ENCODE data around the gene CEP89.

CEP89 gene

DNA sequence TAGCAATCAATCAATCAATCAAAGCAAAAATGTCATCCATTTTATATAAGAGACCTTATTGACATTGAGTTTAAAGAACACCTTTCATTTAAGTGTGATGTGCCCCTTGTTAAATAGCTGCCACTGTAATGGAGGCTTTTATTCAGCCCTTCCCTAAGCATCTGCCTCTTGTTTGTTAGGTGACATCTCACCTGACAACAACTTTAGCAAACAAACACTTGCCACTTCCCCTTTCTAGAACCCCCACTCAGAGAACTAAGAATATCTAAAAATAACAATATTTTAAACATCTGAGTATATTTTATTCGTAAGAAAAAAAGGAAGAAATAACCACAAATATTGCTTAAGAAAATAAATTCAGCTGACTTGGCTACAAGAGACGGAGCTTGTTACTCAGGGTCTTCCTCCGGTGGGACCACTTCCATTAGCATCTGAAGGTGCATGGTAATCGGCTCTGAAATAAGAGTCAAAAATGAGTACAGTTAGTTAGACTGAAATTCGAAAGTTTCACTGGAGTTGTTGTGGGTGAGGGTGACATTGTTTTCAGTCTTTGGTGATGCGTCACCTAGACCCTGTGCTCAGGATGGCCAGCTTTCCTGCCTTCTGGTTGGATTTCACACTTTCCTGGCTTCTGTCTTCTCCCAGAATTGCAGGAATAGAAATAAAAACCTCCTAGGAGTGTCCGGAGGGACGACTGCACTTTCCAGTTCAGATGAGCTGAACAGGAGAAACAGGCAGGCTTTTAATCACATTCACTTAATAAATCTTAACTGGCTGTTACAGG lies 141.3 kb downstream of the CEP89 start:
- H3K4me3 ChIP-seq (ENCODE audit: low read length): no peak overlapping the region
- no peak for TF ChIP-seq ZNF274 (IDR thresholded peaks at IDR 0.05; ENCODE audit: low read depth, low read length)

DNA sequence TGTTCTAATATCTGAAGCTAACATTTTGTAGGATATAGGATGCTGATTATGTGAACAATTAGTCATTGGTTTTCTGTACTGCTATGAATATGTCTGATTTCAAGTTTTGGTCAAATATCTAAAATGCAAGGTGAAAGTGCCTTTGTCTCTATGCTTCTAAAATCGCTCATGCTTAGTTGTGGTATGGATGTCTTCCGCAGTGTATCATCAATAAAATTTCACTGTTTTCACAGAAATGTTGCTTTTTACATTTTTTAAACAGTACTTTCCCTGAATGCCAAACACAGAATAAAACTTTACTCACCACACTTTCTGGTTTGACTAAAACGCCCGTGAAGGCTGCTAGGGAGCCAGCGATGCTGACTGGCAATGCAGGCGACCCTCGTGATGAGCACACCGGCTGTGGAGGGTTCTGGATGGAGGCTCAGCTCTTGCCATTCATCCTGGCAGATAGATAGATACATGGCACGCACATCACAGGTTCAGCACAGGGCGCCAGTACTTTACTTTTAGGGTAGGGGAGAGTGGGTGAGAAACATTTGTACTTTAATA lies 142.3 kb downstream of the CEP89 start:
- H3K4me3 ChIP-seq (ENCODE audit: low read length): no peak overlapping the region
- TF ChIP-seq ZNF274 (IDR thresholded peaks at IDR 0.05; ENCODE audit: low read depth, low read length): no peak

DNA sequence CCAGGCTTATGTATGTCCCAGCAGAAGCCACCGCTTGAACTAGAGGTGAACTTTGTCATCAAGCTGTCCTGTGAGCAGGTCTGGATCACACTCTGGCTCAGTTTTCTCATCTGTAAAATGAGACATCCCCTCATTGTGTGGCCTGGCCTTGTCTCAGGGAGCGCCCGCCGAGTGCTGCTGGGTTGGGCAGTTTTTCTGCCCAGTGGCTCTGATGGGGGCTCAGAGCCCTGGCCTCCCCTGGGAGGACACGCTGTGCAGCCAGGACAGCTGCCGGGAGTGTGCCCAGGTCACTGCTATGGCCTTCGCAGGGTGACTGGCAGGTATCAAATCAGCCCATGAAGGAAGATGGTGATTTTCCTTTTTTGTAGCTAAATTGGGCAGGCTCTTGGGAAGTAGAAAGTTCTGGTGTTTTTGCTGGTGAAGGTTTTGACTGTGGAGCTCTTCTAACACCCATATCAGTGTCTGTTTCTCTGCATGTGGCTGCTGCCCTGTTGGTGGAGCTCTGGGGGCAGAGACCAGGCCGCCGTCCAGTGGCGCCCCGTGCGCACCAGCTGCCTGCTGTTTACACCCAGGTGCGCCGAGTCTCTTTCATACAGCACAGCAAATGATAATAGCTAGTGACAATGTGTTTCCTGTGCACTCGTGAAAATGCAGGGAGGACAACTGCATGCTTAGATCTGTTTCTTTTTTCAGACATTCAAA lies 143.0 kb downstream of the CEP89 start:
- H3K4me3 ChIP-seq (ENCODE audit: low read length): no peak overlapping the region
- no peak for TF ChIP-seq ZNF274 (IDR thresholded peaks at IDR 0.05; ENCODE audit: low read depth, low read length)

DNA sequence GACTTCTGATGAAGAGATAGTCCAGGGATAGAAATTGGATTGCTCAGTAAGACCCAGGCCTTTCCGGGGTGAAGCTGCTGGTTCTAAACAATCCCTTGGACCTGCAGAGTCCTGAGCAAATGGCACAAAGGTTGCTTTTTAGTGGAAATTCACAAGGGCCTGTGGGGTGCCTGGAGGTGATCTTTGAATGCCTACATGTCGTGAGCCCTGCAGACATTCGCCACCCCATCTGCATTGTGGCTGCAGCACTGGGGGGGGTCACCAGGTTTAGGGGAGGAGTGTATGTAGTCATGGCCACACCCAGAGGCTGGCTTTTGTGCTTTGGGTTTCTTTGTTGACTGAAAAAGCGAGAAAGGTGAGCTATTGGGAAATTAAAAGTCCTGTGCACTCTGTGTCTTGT lies 143.6 kb downstream of the CEP89 start:
- no peak for TF ChIP-seq ZNF274 (IDR thresholded peaks at IDR 0.05; ENCODE audit: low read depth, low read length)
- H3K4me3 ChIP-seq (ENCODE audit: low read length): no peak overlapping the region

Measured in GM08714 (cell line).